ENCODE data around the gene KCNAB3. TPM values are rescaled to one million over a fixed set of nuclear protein-coding genes. Genes with fewer than 3 reads are reported as not detected.

Gene KCNAB3
- total and polyA plus RNA-seq, 9 of the 15 experiments (the other 6 are each of a cell fraction or from before 2014, with no cell fraction given): 0.03 to 2.5 (median 1.1) TPM

DNA sequence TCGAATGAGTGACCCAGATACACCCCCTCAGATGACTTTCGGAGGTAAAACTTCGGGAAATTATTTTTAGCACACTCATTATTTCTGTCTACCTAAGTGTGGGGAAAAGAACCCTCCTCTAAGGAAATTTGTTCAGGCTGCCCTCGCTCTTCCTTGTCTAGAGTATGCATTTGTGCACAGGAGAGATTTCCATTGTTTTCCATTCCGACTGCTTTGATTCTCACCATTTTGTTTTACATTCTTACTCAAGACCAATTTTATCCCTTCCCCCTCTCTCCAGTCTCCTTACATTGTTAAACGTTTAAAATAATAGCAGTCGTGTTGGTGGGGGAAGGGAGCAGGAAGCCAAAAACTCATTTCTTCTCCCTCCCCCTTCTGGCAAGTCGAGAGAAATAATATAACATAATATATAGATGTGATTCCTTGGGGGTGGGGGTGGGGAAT lies 42.6 kb downstream of the KCNAB3 start (continued):
- no peak for TF ChIP-seq CAMTA2 (CRISPR knock-in tag; conservative IDR thresholded peaks at IDR 0.05)
- TF ChIP-seq ZKSCAN1 (IDR thresholded peaks at IDR 0.05; ENCODE audit: low read depth, low read length): no peak
- TF ChIP-seq MEIS2 (IDR thresholded peaks at IDR 0.05; ENCODE audit: partially characterized antibody): no peak
- TF ChIP-seq, protein P1, sequence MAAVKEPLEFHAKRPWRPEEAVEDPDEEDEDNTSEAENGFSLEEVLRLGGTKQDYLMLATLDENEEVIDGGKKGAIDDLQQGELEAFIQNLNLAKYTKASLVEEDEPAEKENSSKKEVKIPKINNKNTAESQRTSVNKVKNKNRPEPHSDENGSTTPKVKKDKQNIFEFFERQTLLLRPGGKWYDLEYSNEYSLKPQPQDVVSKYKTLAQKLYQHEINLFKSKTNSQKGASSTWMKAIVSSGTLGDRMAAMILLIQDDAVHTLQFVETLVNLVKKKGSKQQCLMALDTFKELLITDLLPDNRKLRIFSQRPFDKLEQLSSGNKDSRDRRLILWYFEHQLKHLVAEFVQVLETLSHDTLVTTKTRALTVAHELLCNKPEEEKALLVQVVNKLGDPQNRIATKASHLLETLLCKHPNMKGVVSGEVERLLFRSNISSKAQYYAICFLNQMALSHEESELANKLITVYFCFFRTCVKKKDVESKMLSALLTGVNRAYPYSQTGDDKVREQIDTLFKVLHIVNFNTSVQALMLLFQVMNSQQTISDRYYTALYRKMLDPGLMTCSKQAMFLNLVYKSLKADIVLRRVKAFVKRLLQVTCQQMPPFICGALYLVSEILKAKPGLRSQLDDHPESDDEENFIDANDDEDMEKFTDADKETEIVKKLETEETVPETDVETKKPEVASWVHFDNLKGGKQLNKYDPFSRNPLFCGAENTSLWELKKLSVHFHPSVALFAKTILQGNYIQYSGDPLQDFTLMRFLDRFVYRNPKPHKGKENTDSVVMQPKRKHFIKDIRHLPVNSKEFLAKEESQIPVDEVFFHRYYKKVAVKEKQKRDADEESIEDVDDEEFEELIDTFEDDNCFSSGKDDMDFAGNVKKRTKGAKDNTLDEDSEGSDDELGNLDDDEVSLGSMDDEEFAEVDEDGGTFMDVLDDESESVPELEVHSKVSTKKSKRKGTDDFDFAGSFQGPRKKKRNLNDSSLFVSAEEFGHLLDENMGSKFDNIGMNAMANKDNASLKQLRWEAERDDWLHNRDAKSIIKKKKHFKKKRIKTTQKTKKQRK (IDR thresholded peaks at IDR 0.05; ENCODE audit: borderline replicate concordance, low read depth, low read length): no peak
- TF ChIP-seq BRD9 (IDR thresholded peaks at IDR 0.05; ENCODE audit: low read depth, partially characterized antibody): no peak
- peak; percentile 50 for TF ChIP-seq LEF1 (IDR thresholded peaks at IDR 0.05)
- TF ChIP-seq IRF9 (tag; IDR thresholded peaks at IDR 0.05): no peak
- no peak for TF ChIP-seq ZNF592 (IDR thresholded peaks at IDR 0.05)
- TF ChIP-seq ZNF699 (CRISPR knock-in tag; IDR thresholded peaks at IDR 0.05; ENCODE audit: insufficient replicate concordance): no peak
- TF ChIP-seq SOX6 (IDR thresholded peaks at IDR 0.05): peak; percentile 62; the same call in 1 of the 2 replicates
- TF ChIP-seq ZNF445 (CRISPR knock-in tag; IDR thresholded peaks at IDR 0.05; ENCODE audit: low read depth): no peak
- TF ChIP-seq ATF4 (CRISPR knock-in tag; IDR thresholded peaks at IDR 0.05): no peak
- no peak for TF ChIP-seq FOXP1 (CRISPR knock-in tag; IDR thresholded peaks at IDR 0.05)
- TF ChIP-seq SNRNP70 (optimal IDR thresholded peaks at IDR 0.05; ENCODE audit: low read depth, low read length): no peak
- no peak for TF ChIP-seq NR1H2 (CRISPR knock-in tag; IDR thresholded peaks at IDR 0.05)
- no peak for TF ChIP-seq NR2C2 (CRISPR knock-in tag; IDR thresholded peaks at IDR 0.05)
- no peak for TF ChIP-seq NR2C2 (tag; IDR thresholded peaks at IDR 0.05)
- TF ChIP-seq HNRNPH1 (optimal IDR thresholded peaks at IDR 0.05; ENCODE audit: low read depth, low read length): no peak
- no peak for TF ChIP-seq POLR2G (IDR thresholded peaks at IDR 0.05; ENCODE audit: low read depth, low read length)
- no peak for TF ChIP-seq LCOR (CRISPR knock-in tag; IDR thresholded peaks at IDR 0.05)
- no peak for TF ChIP-seq RFX7 (CRISPR knock-in tag; IDR thresholded peaks at IDR 0.05)

Measured in K562 (cell line).